H9 (cell line): ENCODE measurements around the gene MAP7. TPM values are rescaled to one million over a fixed set of nuclear protein-coding genes. Genes with fewer than 3 reads are reported as not detected.
A peak's percentile ranks its signal among the peaks of the same experiment; 100 is the strongest.

ENCODE experiments used
- DNase-seq: peaks from one replicate; pipeline ENCODE4 v3.0.0-alpha.2; 2017
- H2AFZ ChIP-seq: one replicate; pipeline ENCODE4 v1.6.1; 2013; ENCODE audit warnings: mild to moderate bottlenecking, low read length, control low read depth, moderate library complexity
- H2AK5ac ChIP-seq: 2 replicates; pipeline ENCODE4 v1.6.1; 2013; ENCODE audit warnings: low read length, control low read depth, mixed read lengths; ENCODE audit not compliant: insufficient read length
- H2BK120ac ChIP-seq: one replicate; pipeline ENCODE4 v1.6.1; 2013; ENCODE audit warnings: low read depth, mild to moderate bottlenecking, low read length, control low read depth, inconsistent platforms; ENCODE audit not compliant: poor library complexity, severe bottlenecking
- H2BK12ac ChIP-seq: 2 replicates; pipeline ENCODE4 v1.6.1; 2013; ENCODE audit warnings: low read length, control low read depth, mixed read lengths, low read depth; ENCODE audit not compliant: insufficient read length
- H2BK15ac ChIP-seq: 2 replicates; pipeline ENCODE4 v1.6.1; 2013; ENCODE audit warnings: low read depth, low read length, control low read depth
- H2BK20ac ChIP-seq: one replicate; pipeline ENCODE4 v1.6.1; 2013; ENCODE audit warnings: low read depth, mild to moderate bottlenecking, low read length, control low read depth, inconsistent platforms; ENCODE audit not compliant: poor library complexity, severe bottlenecking
- H2BK5ac ChIP-seq: 2 replicates; pipeline ENCODE4 v1.6.1; 2013; ENCODE audit warnings: low read length, control low read depth, mixed read lengths; ENCODE audit not compliant: insufficient read length
- H3K14ac ChIP-seq: 2 replicates; pipeline ENCODE4 v1.6.1; 2013; ENCODE audit warnings: low read length, control low read depth; ENCODE audit not compliant: insufficient read depth
- H3K18ac ChIP-seq: 2 replicates; pipeline ENCODE4 v1.6.1; 2013; ENCODE audit warnings: low read depth, mild to moderate bottlenecking, mixed read lengths, low read length, control low read depth; ENCODE audit not compliant: insufficient read length
- H3K23ac ChIP-seq: 2 replicates; pipeline ENCODE4 v1.6.1; 2013; ENCODE audit warnings: low read length, control low read depth, mixed read lengths, low read depth; ENCODE audit not compliant: insufficient read length
- H3K23me2 ChIP-seq: 2 replicates; pipeline ENCODE4 v1.6.1; 2013; ENCODE audit warnings: low read depth, mild to moderate bottlenecking, mixed read lengths, low read length, control low read depth; ENCODE audit not compliant: insufficient read length, poor library complexity, severe bottlenecking
- H3K27ac ChIP-seq: 2 replicates; pipeline ENCODE4 v1.5.1; 2013; ENCODE audit warnings: low read length, control low read depth, mixed read lengths, low read depth; ENCODE audit not compliant: insufficient read length
- H3K27me3 ChIP-seq: 2 replicates; pipeline ENCODE4 v1.6.1; 2013; ENCODE audit warnings: low read length, control low read depth, inconsistent platforms; ENCODE audit not compliant: insufficient read depth
- H3K4ac ChIP-seq: 2 replicates; pipeline ENCODE4 v1.6.1; 2013; ENCODE audit warnings: low read depth, mild to moderate bottlenecking, control low read depth, inconsistent platforms, low read length, moderate library complexity
- H3K4me1 ChIP-seq: 2 replicates; pipeline ENCODE4 v1.6.1; 2013; ENCODE audit warnings: low read length, control low read depth, inconsistent platforms; ENCODE audit not compliant: insufficient read depth
- H3K4me2 ChIP-seq: 2 replicates; pipeline ENCODE4 v1.6.1; 2013; ENCODE audit warnings: low read length, control low read depth, mixed read lengths; ENCODE audit not compliant: insufficient read length, insufficient read depth
- H3K56ac ChIP-seq: 2 replicates; pipeline ENCODE4 v1.6.1; 2013; ENCODE audit warnings: low read depth, mild to moderate bottlenecking, mixed read lengths, low read length, control low read depth; ENCODE audit not compliant: insufficient read length
- H3K79me1 ChIP-seq: 2 replicates; pipeline ENCODE4 v1.6.1; 2013; ENCODE audit warnings: low read depth, mild to moderate bottlenecking, moderate library complexity, low read length, control low read depth, inconsistent platforms; ENCODE audit not compliant: insufficient read depth, poor library complexity, severe bottlenecking
- H3K79me2 ChIP-seq: 2 replicates; pipeline ENCODE4 v1.6.1; 2013; ENCODE audit warnings: low read length, control low read depth, inconsistent platforms; ENCODE audit not compliant: insufficient read depth
- H3K9ac ChIP-seq: 2 replicates; pipeline ENCODE4 v1.6.1; 2013; ENCODE audit warnings: low read length, control low read depth, mixed read lengths; ENCODE audit not compliant: insufficient read length; ENCODE audit errors: extremely low read depth
- H3K9me3 ChIP-seq: one replicate; pipeline ENCODE4 v1.6.1; 2013; ENCODE audit warnings: low read depth, low read length, inconsistent platforms; ENCODE audit not compliant: control insufficient read depth
- H3T11ph ChIP-seq: one replicate; pipeline ENCODE4 v1.6.1; 2013; ENCODE audit warnings: mild to moderate bottlenecking, low read length, control low read depth, inconsistent platforms
- H4K20me1 ChIP-seq: one replicate; pipeline ENCODE4 v1.6.1; 2013; ENCODE audit not compliant: control insufficient read depth, insufficient read length, insufficient read depth
- H4K5ac ChIP-seq: 2 replicates; pipeline ENCODE4 v1.6.1; 2013; ENCODE audit warnings: low read depth, mild to moderate bottlenecking, mixed read lengths, low read length, control low read depth; ENCODE audit not compliant: insufficient read length
- H4K8ac ChIP-seq: replicated peaks from 2 replicates; pipeline ENCODE4 v1.6.1; 2013; ENCODE audit warnings: low read length, control low read depth, mixed read lengths, low read depth; ENCODE audit not compliant: insufficient read length
- H4K91ac ChIP-seq: 2 replicates; pipeline ENCODE4 v1.6.1; 2013; ENCODE audit warnings: low read depth, mild to moderate bottlenecking, moderate library complexity, mixed read lengths, low read length, control low read depth; ENCODE audit not compliant: insufficient read length
- H3K27ac Mint-ChIP-seq, 3 experiments: 2 replicates in 2 of 3; 3 replicates in 1 of 3; pipeline ENCODE4 v1.8.0; 2020 to 2021; ENCODE audit warnings: mixed read lengths in 3 of 3, mild to moderate bottlenecking in 1 of 3, moderate library complexity in 1 of 3
- H3K27me3 Mint-ChIP-seq: 2 replicates; pipeline ENCODE4 v1.8.0; 2021; ENCODE audit warnings: low read depth, mild to moderate bottlenecking, moderate library complexity, mixed read lengths
- H3K36me3 Mint-ChIP-seq, 3 experiments: 2 replicates in 2 of 3; 3 replicates in 1 of 3; pipeline ENCODE4 v1.8.0; 2020 to 2021; ENCODE audit warnings: low read depth in 3 of 3, mixed read lengths in 3 of 3; ENCODE audit not compliant: insufficient read depth in 1 of 3
- H3K4me1 Mint-ChIP-seq, 2 experiments: 2 replicates each; pipeline ENCODE4 v1.8.0; 2020; ENCODE audit warnings: mixed read lengths in 2 of 2
- H3K4me3 Mint-ChIP-seq, 2 experiments: 2 replicates in 1 of 2; 3 replicates in 1 of 2; pipeline ENCODE4 v1.8.0; 2020 to 2021; ENCODE audit warnings: mild to moderate bottlenecking in 2 of 2, mixed read lengths in 2 of 2, moderate library complexity in 1 of 2
- H3K9me3 Mint-ChIP-seq, 2 experiments: 2 replicates in 1 of 2; 3 replicates in 1 of 2; pipeline ENCODE4 v1.8.0; 2020; ENCODE audit warnings: mild to moderate bottlenecking in 2 of 2, mixed read lengths in 2 of 2, moderate library complexity in 1 of 2
- WGBS: extraction: QIAGEN DNeasy Blood & Tissue Kit; methylation state at CpG from one replicate; pipeline ENCODE4 v1.1.7; 2013; ENCODE audit warnings: missing lambda C conversion rate, low lambda C conversion rate, mixed read lengths; ENCODE audit not compliant: insufficient read length; ENCODE audit errors: extremely low coverage; 5-methylcytosine and 5-hydroxymethylcytosine counted together
- total RNA-seq: library from RNA; stranded (reverse); gene quantifications from 2 replicates; pipeline ENCODE4 v1.2.1, GENCODE V29; 2021
- TF ChIP-seq, protein P1 (sequence below): fragments of 200-600 bp; sonication (generic); conservative IDR thresholded peaks from 3 replicates; pipeline ENCODE4 v1.8.0; 2021; ENCODE audit warnings: antibody characterized with exemption, mild to moderate bottlenecking

The MAP7 gene
- total RNA-seq, 1 experiment from 2014 or later = 51.1 TPM

DNA sequence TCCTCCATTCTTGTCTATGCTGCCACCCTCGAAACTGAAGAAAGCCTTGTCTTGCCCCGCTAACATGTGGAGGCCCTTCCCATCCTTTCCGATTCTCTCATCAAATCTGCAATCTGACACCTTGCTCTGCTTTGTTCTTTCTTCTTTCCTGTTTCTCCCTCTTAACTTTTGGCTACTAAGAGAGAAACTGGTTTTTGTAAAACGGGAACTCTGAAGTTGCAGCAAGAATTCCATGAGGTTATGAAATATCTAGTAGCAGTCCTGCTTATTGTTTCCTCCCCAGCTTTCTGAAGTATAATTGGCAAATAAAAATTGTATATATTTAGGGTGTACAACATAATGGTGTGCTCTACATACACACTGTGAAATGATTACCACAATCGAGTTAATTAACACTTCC, 80.2 kb downstream of the MAP7 start:
- no peak overlapping the region for H2BK5ac ChIP-seq
- no peak overlapping the region for H2BK20ac ChIP-seq
- no peaks in the 10 kb centered on the region for H4K20me1 ChIP-seq
- no peak overlapping the region for H3K56ac ChIP-seq
- no peaks in the 10 kb centered on the region for H3K27me3 ChIP-seq
- no peak overlapping the region for H4K91ac ChIP-seq
- H3K4me2 ChIP-seq = no peak overlapping the region
- no peak for DNase-seq
- no peak overlapping the region for H3K27ac ChIP-seq
- no peaks in the 10 kb centered on the region for H3K79me2 ChIP-seq
- H3K4me3 Mint-ChIP-seq = peak overlapping the region in 1 of 2 experiments; percentile 1; a peak in 1 of 5 replicates
- no peaks in the 10 kb centered on the region for H3K9me3 ChIP-seq
- no peak overlapping the region for H4K5ac ChIP-seq
- H2AFZ ChIP-seq = no peak overlapping the region
- H3T11ph ChIP-seq = no peak overlapping the region
- H4K8ac ChIP-seq = no peak overlapping the region
- H2BK15ac ChIP-seq = no peak overlapping the region
- H3K4me1 Mint-ChIP-seq = peaks cover 36 to 51% of the 10 kb centered on the region in 2 experiments
- no peak overlapping the region for H3K4ac ChIP-seq
- peak overlapping the region in 1 of 3 experiments; percentile 52; a peak in 2 of 7 replicates for H3K27ac Mint-ChIP-seq
- no peak overlapping the region for H2BK120ac ChIP-seq
- H3K36me3 Mint-ChIP-seq = no peaks in the 10 kb centered on the region
- H3K9ac ChIP-seq = no peak overlapping the region
- H3K27me3 Mint-ChIP-seq = no peaks in the 10 kb centered on the region
- H3K79me1 ChIP-seq = no peaks in the 10 kb centered on the region
- H2BK12ac ChIP-seq = no peak overlapping the region
- TF ChIP-seq, protein P1, sequence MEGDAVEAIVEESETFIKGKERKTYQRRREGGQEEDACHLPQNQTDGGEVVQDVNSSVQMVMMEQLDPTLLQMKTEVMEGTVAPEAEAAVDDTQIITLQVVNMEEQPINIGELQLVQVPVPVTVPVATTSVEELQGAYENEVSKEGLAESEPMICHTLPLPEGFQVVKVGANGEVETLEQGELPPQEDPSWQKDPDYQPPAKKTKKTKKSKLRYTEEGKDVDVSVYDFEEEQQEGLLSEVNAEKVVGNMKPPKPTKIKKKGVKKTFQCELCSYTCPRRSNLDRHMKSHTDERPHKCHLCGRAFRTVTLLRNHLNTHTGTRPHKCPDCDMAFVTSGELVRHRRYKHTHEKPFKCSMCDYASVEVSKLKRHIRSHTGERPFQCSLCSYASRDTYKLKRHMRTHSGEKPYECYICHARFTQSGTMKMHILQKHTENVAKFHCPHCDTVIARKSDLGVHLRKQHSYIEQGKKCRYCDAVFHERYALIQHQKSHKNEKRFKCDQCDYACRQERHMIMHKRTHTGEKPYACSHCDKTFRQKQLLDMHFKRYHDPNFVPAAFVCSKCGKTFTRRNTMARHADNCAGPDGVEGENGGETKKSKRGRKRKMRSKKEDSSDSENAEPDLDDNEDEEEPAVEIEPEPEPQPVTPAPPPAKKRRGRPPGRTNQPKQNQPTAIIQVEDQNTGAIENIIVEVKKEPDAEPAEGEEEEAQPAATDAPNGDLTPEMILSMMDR = no peak
- no peak overlapping the region for H2AK5ac ChIP-seq
- H3K23me2 ChIP-seq = no peaks in the 10 kb centered on the region
- WGBS = no CpG with 5 or more reads among the region's 5 CpGs
- H3K23ac ChIP-seq = no peak overlapping the region
- H3K4me1 ChIP-seq = peaks cover 6% of the 10 kb centered on the region; the same call in 1 of the 2 replicates
- H3K14ac ChIP-seq = no peak overlapping the region
- no peaks in the 10 kb centered on the region for H3K9me3 Mint-ChIP-seq
- H3K18ac ChIP-seq = no peak overlapping the region
